NCI-H345 treated with DMSO at 0.1 percent for 48 hours (cell line): ENCODE results near the gene SPATA6.
"Not testable (repeated sequence)": the region's sequence is repeated elsewhere in the genome, so short reads cannot be mapped to it uniquely, and the experiment has no call there.

Experiments used
- DNase-seq: peaks from one replicate; lab custom pipeline; 2025; ENCODE audit not compliant: unreplicated experiment; lab: John Stamatoyannopoulos, UW

SPATA6 gene

GRCh38 chr1:48471691-48472576, at the start of gene SPATA6:
Gene SPATA6 (minus strand): TSS chr1:48472204. CDS start chr1:48472008, 196 bp downstream.
- DNase-seq = peak; percentile 89

- not testable (repeated sequence) for DNase-seq
These were observed 47.9 kb upstream of the SPATA6 start for GRCh38 chr1:48519896-48520295.

- no peak for DNase-seq
These were observed 34.9 kb upstream of the SPATA6 start for GRCh38 chr1:48506870-48507269.

- no peak for DNase-seq
These were observed 28.8 kb upstream of the SPATA6 start for GRCh38 chr1:48500541-48501450.

- no peak for DNase-seq
These were observed 27.3 kb upstream of the SPATA6 start for GRCh38 chr1:48499211-48499735.

- DNase-seq = peak; percentile 60
These were observed 26.2 kb upstream of the SPATA6 start for GRCh38 chr1:48498096-48498791.

- DNase-seq = no peak
These were observed 23.9 kb upstream of the SPATA6 start for GRCh38 chr1:48495911-48496310.

GRCh38 chr1:48495166-48495565, 23.2 kb upstream of the SPATA6 start:
- DNase-seq = no peak

GRCh38 chr1:48493970-48494769, 22.2 kb upstream of the SPATA6 start:
- no peak for DNase-seq

GRCh38 chr1:48493041-48493440, 21.0 kb upstream of the SPATA6 start:
- DNase-seq = no peak

- no peak for DNase-seq
These were observed 20.4 kb upstream of the SPATA6 start for GRCh38 chr1:48492392-48492791.

GRCh38 chr1:48488721-48489120, 16.7 kb upstream of the SPATA6 start:
- no peak for DNase-seq

GRCh38 chr1:48480504-48480903, 8.5 kb upstream of the SPATA6 start:
- no peak for DNase-seq

GRCh38 chr1:48480023-48480422, 8.0 kb upstream of the SPATA6 start:
- not testable (repeated sequence) for DNase-seq

GRCh38 chr1:48472638-48473037, 634 bp upstream of the SPATA6 start:
- DNase-seq = peak; percentile 68

- DNase-seq = no peak
These were observed 884 bp downstream of the SPATA6 start for GRCh38 chr1:48470950-48471690.

- DNase-seq = no peak
These were observed 1.5 kb downstream of the SPATA6 start for GRCh38 chr1:48470481-48470855.

GRCh38 chr1:48469616-48470480, 2.2 kb downstream of the SPATA6 start:
- DNase-seq = no peak
